Neural progenitor cell (in vitro differentiated cells): ENCODE data around the gene PDHB. TPM values are rescaled to one million over a fixed set of nuclear protein-coding genes. Genes with fewer than 3 reads are reported as not detected.
A peak's percentile ranks its signal among the peaks of the same experiment; 100 is the strongest.

Experiments
- DNase-seq: peaks from one replicate; pipeline ENCODE4 v3.0.0-alpha.2; 2016; ENCODE audit warnings: low spot score
- H2AFZ ChIP-seq: fragments of 200-600 bp; sonication (generic); replicated peaks from 2 replicates; pipeline ENCODE4 v1.6.1; 2016; ENCODE audit warnings: antibody characterized with exemption
- H3F3A ChIP-seq: fragments of 200-600 bp; sonication (generic); 2 replicates; pipeline ENCODE4 v1.6.1; 2016; ENCODE audit warnings: antibody characterized with exemption, low read depth
- H3K27ac ChIP-seq: fragments of 200-600 bp; sonication (generic); 2 replicates; pipeline ENCODE4 v1.5.1; 2016; ENCODE audit warnings: mild to moderate bottlenecking
- H3K27me3 ChIP-seq: fragments of 200-600 bp; sonication (generic); 2 replicates; pipeline ENCODE4 v1.6.1; 2016; ENCODE audit warnings: mild to moderate bottlenecking, moderate library complexity
- H3K36me3 ChIP-seq: fragments of 200-600 bp; sonication (generic); 2 replicates; pipeline ENCODE4 v1.5.1; 2016
- H3K4me1 ChIP-seq: fragments of 200-600 bp; sonication (generic); 2 replicates; pipeline ENCODE4 v1.6.1; 2016; ENCODE audit warnings: mixed run types
- H3K4me2 ChIP-seq: fragments of 200-600 bp; sonication (generic); 2 replicates; pipeline ENCODE4 v1.6.1; 2016
- H3K4me3 ChIP-seq: fragments of 200-600 bp; sonication (generic); 2 replicates; pipeline ENCODE4 v1.5.1; 2016
- H3K79me2 ChIP-seq: fragments of 200-600 bp; sonication (generic); 2 replicates; pipeline ENCODE4 v1.6.1; 2016; ENCODE audit warnings: low read depth
- H3K9ac ChIP-seq: fragments of 200-600 bp; sonication (generic); 2 replicates; pipeline ENCODE4 v1.6.1; 2016
- H3K9me3 ChIP-seq: fragments of 200-600 bp; sonication (generic); 2 replicates; pipeline ENCODE4 v1.5.1; 2016; ENCODE audit warnings: low read depth
- H4K20me1 ChIP-seq: fragments of 200-600 bp; sonication (generic); 2 replicates; pipeline ENCODE4 v1.6.1; 2016; ENCODE audit warnings: low read depth
- H3K27ac Mint-ChIP-seq: 3 replicates; pipeline ENCODE4 v1.8.0; 2021; ENCODE audit warnings: mixed read lengths
- H3K27me3 Mint-ChIP-seq: 2 replicates; pipeline ENCODE4 v1.8.0; 2022; ENCODE audit warnings: low read depth, mild to moderate bottlenecking, inconsistent platforms, moderate library complexity, mixed read lengths; ENCODE audit not compliant: insufficient read depth
- H3K36me3 Mint-ChIP-seq: 3 replicates; pipeline ENCODE4 v1.8.0; 2021; ENCODE audit warnings: mixed read lengths
- H3K4me1 Mint-ChIP-seq: 3 replicates; pipeline ENCODE4 v1.8.0; 2021; ENCODE audit warnings: mixed read lengths
- H3K4me3 Mint-ChIP-seq: 3 replicates; pipeline ENCODE4 v1.8.0; 2021; ENCODE audit warnings: mild to moderate bottlenecking, moderate library complexity, mixed read lengths
- H3K9me3 Mint-ChIP-seq: 3 replicates; pipeline ENCODE4 v1.8.0; 2020; ENCODE audit warnings: mixed read lengths
- EZH2 ChIP-seq: fragments of 200-600 bp; sonication (generic); IDR thresholded peaks from 2 replicates; pipeline ENCODE4 v1.6.1; 2017; ENCODE audit warnings: antibody characterized with exemption, mild to moderate bottlenecking, moderate library complexity
- EZH2phosphoT487 ChIP-seq: fragments of 200-600 bp; sonication (generic); IDR thresholded peaks from 2 replicates; pipeline ENCODE4 v1.6.1; 2017; ENCODE audit warnings: antibody characterized with exemption
- total RNA-seq: library from RNA; depleted of rRNA; stranded (reverse); fragments of >200 nt; gene quantifications from 2 replicates; pipeline ENCODE4 v1.2.3, GENCODE V29; 2015; ENCODE audit warnings: low replicate concordance
- TF ChIP-seq, protein P1 (sequence below): fragments of 200-600 bp; sonication (generic); IDR thresholded peaks from 2 replicates; pipeline ENCODE4 v1.5.1; 2017; ENCODE audit warnings: antibody characterized with exemption, mild to moderate bottlenecking

Gene PDHB
- total RNA-seq, 1 donor from 2014 or later: 155 TPM

- H3K27ac ChIP-seq: no peak overlapping the region
- H3K4me3 ChIP-seq: no peak overlapping the region
- no peak for DNase-seq
- H3F3A ChIP-seq: peaks cover 51% of the 10 kb centered on the region
- no peak for TF ChIP-seq EZH2phosphoT487
- TF ChIP-seq, protein P1, sequence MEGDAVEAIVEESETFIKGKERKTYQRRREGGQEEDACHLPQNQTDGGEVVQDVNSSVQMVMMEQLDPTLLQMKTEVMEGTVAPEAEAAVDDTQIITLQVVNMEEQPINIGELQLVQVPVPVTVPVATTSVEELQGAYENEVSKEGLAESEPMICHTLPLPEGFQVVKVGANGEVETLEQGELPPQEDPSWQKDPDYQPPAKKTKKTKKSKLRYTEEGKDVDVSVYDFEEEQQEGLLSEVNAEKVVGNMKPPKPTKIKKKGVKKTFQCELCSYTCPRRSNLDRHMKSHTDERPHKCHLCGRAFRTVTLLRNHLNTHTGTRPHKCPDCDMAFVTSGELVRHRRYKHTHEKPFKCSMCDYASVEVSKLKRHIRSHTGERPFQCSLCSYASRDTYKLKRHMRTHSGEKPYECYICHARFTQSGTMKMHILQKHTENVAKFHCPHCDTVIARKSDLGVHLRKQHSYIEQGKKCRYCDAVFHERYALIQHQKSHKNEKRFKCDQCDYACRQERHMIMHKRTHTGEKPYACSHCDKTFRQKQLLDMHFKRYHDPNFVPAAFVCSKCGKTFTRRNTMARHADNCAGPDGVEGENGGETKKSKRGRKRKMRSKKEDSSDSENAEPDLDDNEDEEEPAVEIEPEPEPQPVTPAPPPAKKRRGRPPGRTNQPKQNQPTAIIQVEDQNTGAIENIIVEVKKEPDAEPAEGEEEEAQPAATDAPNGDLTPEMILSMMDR: no peak
- TF ChIP-seq EZH2: no peak
- H3K9ac ChIP-seq: no peak overlapping the region
- Mint-ChIP-seq H3K9me3 (no peaks in the 10 kb centered on the region), H3K4me3 (no peak overlapping the region), H3K27ac (no peak overlapping the region), H3K4me1 (no peaks in the 10 kb centered on the region), H3K36me3 (peaks cover 4% of the 10 kb centered on the region), H3K27me3 (no peaks in the 10 kb centered on the region)
- no peaks in the 10 kb centered on the region for H3K36me3 ChIP-seq
- H3K9me3 ChIP-seq: no peaks in the 10 kb centered on the region
- H3K27me3 ChIP-seq: no peaks in the 10 kb centered on the region
- no peaks in the 10 kb centered on the region for H3K79me2 ChIP-seq
- no peaks in the 10 kb centered on the region for H4K20me1 ChIP-seq
- H3K4me1 ChIP-seq: peaks cover 50% of the 10 kb centered on the region
- H3K4me2 ChIP-seq: no peak overlapping the region
- H2AFZ ChIP-seq: no peak overlapping the region
These were observed 15.4 kb downstream of the PDHB start for GRCh38 chr3:58418227-58418626.

DNA sequence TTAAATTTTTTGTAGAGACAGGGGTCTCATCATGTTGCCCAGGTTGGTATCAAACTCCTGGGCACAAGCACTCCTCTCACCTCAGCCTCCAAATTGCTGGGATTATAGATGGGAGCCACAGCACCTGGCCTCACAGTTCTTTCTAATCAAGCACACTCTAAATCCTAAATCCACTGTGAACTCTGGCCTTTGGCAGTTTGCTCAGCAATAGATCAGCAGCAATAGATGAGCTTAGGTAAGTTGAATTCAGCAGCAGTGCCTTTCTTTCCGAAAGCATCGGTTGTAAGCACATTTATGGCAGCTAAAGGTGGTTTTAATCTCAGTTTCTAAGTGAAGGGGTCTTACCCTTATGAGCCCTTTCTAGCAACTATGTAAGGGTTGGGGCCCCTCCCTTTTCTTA is 16.6 kb downstream of the PDHB start:
- peak overlapping the region; percentile 32 for H3K4me2 ChIP-seq
- Mint-ChIP-seq H3K4me3 (no peak overlapping the region), H3K27ac (no peak overlapping the region), H3K4me1 (peaks cover 2% of the 10 kb centered on the region), H3K9me3 (no peaks in the 10 kb centered on the region), H3K36me3 (peaks cover 3% of the 10 kb centered on the region), H3K27me3 (no peaks in the 10 kb centered on the region)
- H4K20me1 ChIP-seq: no peaks in the 10 kb centered on the region
- no peak overlapping the region for H2AFZ ChIP-seq
- peak overlapping the region; percentile 75 for H3K27ac ChIP-seq
- H3F3A ChIP-seq: peaks cover 55% of the 10 kb centered on the region
- peaks cover 60% of the 10 kb centered on the region for H3K4me1 ChIP-seq
- TF ChIP-seq EZH2 (no peak), EZH2phosphoT487 (no peak)
- TF ChIP-seq, protein P1: no peak
- no peak overlapping the region for H3K9ac ChIP-seq
- H3K4me3 ChIP-seq: no peak overlapping the region
- no peaks in the 10 kb centered on the region for H3K27me3 ChIP-seq
- peak; percentile 39 for DNase-seq
- H3K36me3 ChIP-seq: no peaks in the 10 kb centered on the region
- H3K9me3 ChIP-seq: no peaks in the 10 kb centered on the region
- H3K79me2 ChIP-seq: no peaks in the 10 kb centered on the region

DNA sequence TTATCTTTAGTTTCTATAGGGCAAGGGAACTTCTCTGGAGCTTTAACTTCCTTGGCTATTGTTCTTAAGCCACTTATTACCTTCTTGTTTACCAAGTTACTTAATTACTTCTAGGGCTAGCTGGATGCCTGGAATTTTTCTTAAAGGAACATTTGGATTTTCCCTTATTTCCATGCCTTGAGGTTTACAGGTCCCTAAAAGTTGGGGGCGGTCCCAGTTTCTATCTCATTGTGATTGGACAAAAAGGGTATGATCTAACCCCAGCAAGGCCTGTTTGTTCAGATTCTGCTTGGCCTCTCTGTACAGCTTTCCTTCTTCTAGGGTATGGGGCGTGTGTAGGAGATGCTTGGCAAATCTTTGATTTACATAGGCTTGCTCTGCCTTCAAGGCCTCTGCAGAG is 17.4 kb downstream of the PDHB start:
- Mint-ChIP-seq H3K36me3 (peaks cover 3% of the 10 kb centered on the region), H3K27ac (no peak overlapping the region), H3K4me3 (no peak overlapping the region), H3K9me3 (no peaks in the 10 kb centered on the region), H3K27me3 (peaks cover 2% of the 10 kb centered on the region), H3K4me1 (peaks cover 2% of the 10 kb centered on the region)
- peak; percentile 48 for DNase-seq
- peaks cover 60% of the 10 kb centered on the region for H3K4me1 ChIP-seq
- H3K9me3 ChIP-seq: no peaks in the 10 kb centered on the region
- H3K27ac ChIP-seq: peak overlapping the region; percentile 75
- no peaks in the 10 kb centered on the region for H3K79me2 ChIP-seq
- H3K4me3 ChIP-seq: no peak overlapping the region
- H3F3A ChIP-seq: peaks cover 55% of the 10 kb centered on the region
- TF ChIP-seq EZH2 (no peak), EZH2phosphoT487 (no peak)
- TF ChIP-seq, protein P1: no peak
- H3K9ac ChIP-seq: no peak overlapping the region
- no peaks in the 10 kb centered on the region for H4K20me1 ChIP-seq
- no peaks in the 10 kb centered on the region for H3K36me3 ChIP-seq
- H3K27me3 ChIP-seq: no peaks in the 10 kb centered on the region
- peak overlapping the region; percentile 48 for H3K4me2 ChIP-seq
- H2AFZ ChIP-seq: no peak overlapping the region
